ENCODE data around the gene POLQ.
"Not testable (repeated sequence)": the region's sequence is repeated elsewhere in the genome, so short reads cannot be mapped to it uniquely, and the experiment has no call there.

Gene POLQ

DNA sequence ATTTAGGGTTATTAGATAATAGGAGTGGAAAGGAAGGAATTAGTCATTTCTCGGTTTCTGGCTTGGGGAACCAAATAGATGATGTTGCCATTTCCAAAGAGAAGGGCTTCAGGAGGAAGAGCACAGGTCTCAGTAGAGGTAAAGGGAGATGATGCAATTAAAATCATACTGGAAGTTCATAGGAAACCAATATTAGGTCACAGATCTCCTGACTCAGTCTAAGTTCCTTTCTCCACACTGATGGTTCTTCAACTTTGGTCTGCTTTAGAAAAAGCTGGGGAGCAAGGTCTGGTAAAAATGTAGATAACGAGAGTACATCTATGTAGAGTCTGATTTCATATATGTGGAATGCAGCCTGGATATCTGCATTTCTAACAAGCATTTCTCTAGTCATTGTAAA, 130.9 kb downstream of the POLQ start:
- H3K36me3 Mint-ChIP-seq (ENCODE audit: low read depth): no peaks in the 10 kb centered on the region
- no peak overlapping the region for H3K4me3 Mint-ChIP-seq
- no peak overlapping the region for H3K27ac Mint-ChIP-seq
- H3K4me1 Mint-ChIP-seq (ENCODE audit: low read depth): peaks cover 14% of the 10 kb centered on the region
- H3K9me3 Mint-ChIP-seq: no peaks in the 10 kb centered on the region
- peaks cover 3% of the 10 kb centered on the region for H3K27me3 Mint-ChIP-seq

DNA sequence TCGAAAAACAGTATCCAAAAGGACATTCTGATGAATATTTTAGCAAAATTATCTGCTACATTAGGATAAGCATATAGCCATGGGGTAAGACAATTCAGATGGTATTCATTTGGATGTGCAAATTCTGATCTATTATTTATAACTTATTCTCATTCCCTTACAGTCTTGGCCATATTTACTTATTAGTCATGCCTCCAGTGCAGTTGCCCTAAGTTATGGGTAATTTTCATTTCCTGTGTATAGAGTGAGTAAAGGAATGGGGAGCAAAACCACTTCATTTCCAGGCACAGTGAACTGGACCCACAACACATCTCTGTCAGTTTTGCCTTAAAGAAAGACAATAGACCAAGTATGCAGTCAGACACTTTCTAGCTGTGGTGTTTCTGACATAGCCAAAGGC, 134.3 kb downstream of the POLQ start:
- no peaks in the 10 kb centered on the region for H3K9me3 Mint-ChIP-seq
- peaks cover 18% of the 10 kb centered on the region for H3K4me1 Mint-ChIP-seq (ENCODE audit: low read depth)
- H3K36me3 Mint-ChIP-seq (ENCODE audit: low read depth): no peaks in the 10 kb centered on the region
- no peak overlapping the region for H3K27ac Mint-ChIP-seq
- H3K4me3 Mint-ChIP-seq: no peak overlapping the region
- H3K27me3 Mint-ChIP-seq: peaks cover 20% of the 10 kb centered on the region

GRCh38 chr3:121405631-121406030, 140.2 kb downstream of the POLQ start:
- no peaks in the 10 kb centered on the region for H3K36me3 Mint-ChIP-seq (ENCODE audit: low read depth)
- H3K9me3 Mint-ChIP-seq: no peaks in the 10 kb centered on the region
- H3K4me3 Mint-ChIP-seq: no peak overlapping the region
- H3K27ac Mint-ChIP-seq: no peak overlapping the region
- H3K4me1 Mint-ChIP-seq (ENCODE audit: low read depth): peaks cover 7% of the 10 kb centered on the region
- H3K27me3 Mint-ChIP-seq: peaks cover 31% of the 10 kb centered on the region

- peaks cover 20% of the 10 kb centered on the region for H3K27me3 Mint-ChIP-seq
- H3K4me1 Mint-ChIP-seq (ENCODE audit: low read depth): no peaks in the 10 kb centered on the region
- H3K4me3 Mint-ChIP-seq: no peak overlapping the region
- H3K9me3 Mint-ChIP-seq: no peaks in the 10 kb centered on the region
- H3K36me3 Mint-ChIP-seq (ENCODE audit: low read depth): no peaks in the 10 kb centered on the region
- no peak overlapping the region for H3K27ac Mint-ChIP-seq
Measured at GRCh38 chr3:121399820-121400219, 146.0 kb downstream of the POLQ start.

DNA sequence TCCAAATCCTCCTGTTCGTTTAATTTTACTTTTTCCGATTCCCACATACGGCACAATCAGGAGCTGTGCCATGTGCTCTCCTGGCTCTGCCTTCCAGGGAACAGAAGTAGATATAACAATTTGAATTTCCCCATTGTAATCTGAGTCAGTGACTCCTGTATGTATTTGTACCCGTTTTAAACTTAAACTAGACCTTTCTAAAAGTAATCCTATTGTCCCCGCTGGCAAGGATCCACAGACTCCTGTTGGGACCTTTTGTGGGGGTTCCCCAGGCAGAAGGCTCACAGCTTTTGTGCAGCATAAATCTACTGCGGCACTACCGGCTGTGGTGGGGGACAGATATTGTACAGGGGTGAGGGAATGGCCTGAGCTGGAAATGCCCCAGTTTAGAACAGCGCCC, 147.7 kb downstream of the POLQ start:
- H3K9me3 Mint-ChIP-seq: not testable (repeated sequence)

GRCh38 chr3:121395967-121396366, 149.8 kb downstream of the POLQ start:
- not testable (repeated sequence) for H3K36me3 Mint-ChIP-seq (ENCODE audit: low read depth); H3K27ac Mint-ChIP-seq; H3K4me1 Mint-ChIP-seq (ENCODE audit: low read depth); H3K9me3 Mint-ChIP-seq; H3K4me3 Mint-ChIP-seq
- peaks cover 24% of the 10 kb centered on the region for H3K27me3 Mint-ChIP-seq

More for the DNA sequence above, 147.7 kb downstream of the POLQ start:
- not testable (repeated sequence) for H3K4me1 Mint-ChIP-seq (ENCODE audit: low read depth); H3K4me3 Mint-ChIP-seq; H3K27ac Mint-ChIP-seq; H3K36me3 Mint-ChIP-seq (ENCODE audit: low read depth)
- H3K27me3 Mint-ChIP-seq: peaks cover 24% of the 10 kb centered on the region

DNA sequence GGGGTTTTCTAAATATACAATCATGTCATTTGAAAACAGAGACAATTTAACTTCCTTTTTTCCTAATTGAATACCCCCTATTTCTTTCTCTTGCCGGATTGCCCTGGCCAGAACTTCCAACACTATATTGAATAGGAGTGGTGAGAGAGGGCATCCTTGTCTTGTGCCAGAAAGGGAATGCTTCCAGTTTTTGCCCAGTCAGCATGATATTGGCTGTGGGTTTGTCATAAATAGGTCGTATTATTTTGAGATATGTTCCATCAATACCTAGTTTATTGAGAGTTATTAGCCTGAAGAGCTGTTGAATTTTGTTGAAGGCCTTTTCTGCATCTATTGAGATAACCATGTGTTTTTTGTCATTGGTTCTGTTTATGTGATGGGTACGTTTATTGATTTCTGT, 157.5 kb downstream of the POLQ start:
- not testable (repeated sequence) for H3K36me3 Mint-ChIP-seq (ENCODE audit: low read depth); H3K9me3 Mint-ChIP-seq; H3K4me1 Mint-ChIP-seq (ENCODE audit: low read depth); H3K4me3 Mint-ChIP-seq; H3K27ac Mint-ChIP-seq; H3K27me3 Mint-ChIP-seq

Measured in stimulated activated naive CD8-positive, alpha-beta T cell treated with anti-CD3 and anti-CD28 coated beads, Interleukin-15, Interleukin-2, amounts not matched to agents 100 ng/mL and 50 ng/mL, for 24 hours (primary cell).